Right lobe of liver (tissue), 6 donors: ENCODE results near the gene OMD. TPM values are rescaled to one million over a fixed set of nuclear protein-coding genes. Genes with fewer than 3 reads are reported as not detected.
A peak's percentile ranks its signal among the peaks of the same experiment; 100 is the strongest.

Source experiments
- ATAC-seq, 4 donors: fragments of 200-7000 bp; cut with Tn5 transposase; one replicate each; pipeline ENCODE4 v1.9.1; 2020; ENCODE audit warnings: mild to moderate bottlenecking in 4 of 4, moderate library complexity in 4 of 4
- DNase-seq, 3 donors: peaks; one replicate each; pipeline ENCODE4 v3.0.0-alpha.2; 2020
- H3K27ac ChIP-seq, 3 donors: fragments of 200-600 bp; one replicate each; pipeline ENCODE4 v1.8.0; 2022
- H3K27me3 ChIP-seq, 2 donors: fragments of 200-600 bp; one replicate each; pipeline ENCODE4 v1.8.0; 2022
- H3K36me3 ChIP-seq, 4 donors: fragments of 200-600 bp; sonication (generic) in 1 of 4; one replicate each; pipeline versions ENCODE4 v1.5.1 to v1.8.0; 2017 to 2022; ENCODE audit warnings: control low read depth in 1 of 4
- H3K4me1 ChIP-seq, 4 donors: fragments of 200-600 bp; sonication (generic) in 1 of 4; one replicate each; pipeline versions ENCODE4 v1.5.1 to v1.8.0; 2017 to 2022; ENCODE audit warnings: control low read depth in 1 of 4
- H3K4me3 ChIP-seq, 3 donors: fragments of 200-600 bp; one replicate each; pipeline ENCODE4 v1.8.0; 2022
- H3K9me3 ChIP-seq, 4 donors: fragments of 200-600 bp; sonication (generic) in 1 of 4; one replicate each; pipeline versions ENCODE4 v1.5.1 to v1.8.0; 2017 to 2022; ENCODE audit warnings: control low read depth in 1 of 4
- CTCF ChIP-seq, 4 donors: fragments of 200-600 bp in 3 of 4; fragments of 450-650 bp in 1 of 4; IDR thresholded peaks; one replicate each; pipeline versions ENCODE4 v1.5.1 to v1.8.0; 2016 to 2022; ENCODE audit warnings: antibody characterized with exemption in 4 of 4, mild to moderate bottlenecking in 2 of 4
- POLR2A ChIP-seq: fragments of 450-650 bp; IDR thresholded peaks from one replicate; pipeline ENCODE4 v1.6.1; 2017; ENCODE audit warnings: antibody characterized with exemption, mild to moderate bottlenecking
- WGBS: methylation state at CpG from one replicate; pipeline ENCODE4 v1.1.6; 2018; ENCODE audit warnings: low coverage, low lambda C conversion rate; ENCODE audit not compliant: insufficient coverage; ENCODE audit errors: missing lambda C conversion rate; 5-methylcytosine and 5-hydroxymethylcytosine counted together
- intact Hi-C, 2 donors: fragments of 100-400 bp; cut with DNase I; formaldehyde crosslinking; loops; one replicate each; pipeline versions ENCODE4 v1.11.2 to v1.14.1; 2022
- total RNA-seq, 6 experiments: library from RNA; depleted of rRNA in 2 of 6; stranded (reverse); fragments of >200 nt in 2 of 6; fragmentation: NEBNext Ultra II Directional in 3 of 6; extraction: Animal tissue kit (Norgen Biotek cat#: 25700) in 3 of 6; gene quantifications; one replicate each; pipeline versions ENCODE4 v1.1.0 to v1.2.4, GENCODE V29; 2016 to 2023
- donor health status: DM: no; HTN: yes; CAD: no.
- donor health status: DM: no; HTN: no; CAD: no.
- donor health status: DM: no; HTN: no; CAD: no.
- donor health status: DM: no; HTN: yes; CAD: no.
- donor health status: DM: no; HTN: yes; CAD: no.

OMD gene
- total RNA-seq, 6 experiments from 2014 or later, result 0.11 to 2.0 (median 0.56) TPM; not detected in 1

GRCh38 chr9:92463984-92464383 lies 39.7 kb upstream of the OMD start:
- Histone ChIP-seq H3K27me3 (no peaks in the 10 kb centered on the region), H3K36me3 (no peaks in the 10 kb centered on the region), H3K27ac (no peak overlapping the region), H3K9me3 (no peaks in the 10 kb centered on the region), H3K4me3 (no peak overlapping the region), H3K4me1 (no peaks in the 10 kb centered on the region)
- no peak for DNase-seq
- ATAC-seq, result peak in 1 of 4 donors; percentile 36
- intact Hi-C loops, result no loop called here
- WGBS, result 60% methylated on average over 2 of the region's 3 CpGs
- TF ChIP-seq CTCF (IDR thresholded peaks at IDR 0.05), result no peak
- no peak for TF ChIP-seq POLR2A

- intact Hi-C loops, result no loop called here
- Histone ChIP-seq H3K4me3 (no peak overlapping the region), H3K27ac (no peak overlapping the region), H3K9me3 (no peaks in the 10 kb centered on the region), H3K4me1 (no peaks in the 10 kb centered on the region), H3K36me3 (no peaks in the 10 kb centered on the region), H3K27me3 (no peaks in the 10 kb centered on the region)
- DNase-seq, result no peak
- no peak for ATAC-seq
- no peak for TF ChIP-seq CTCF (IDR thresholded peaks at IDR 0.05)
- TF ChIP-seq POLR2A, result no peak
Measured at GRCh38 chr9:92463387-92463786, 39.1 kb upstream of the OMD start.

GRCh38 chr9:92457576-92457975 lies 33.3 kb upstream of the OMD start:
- ATAC-seq, result no peak
- intact Hi-C loops, result no loop called here
- DNase-seq, result no peak
- no peak overlapping the region for H3K27ac ChIP-seq
- 94% methylated on average over 4 of the region's 4 CpGs for WGBS
- H3K27me3 ChIP-seq, result no peaks in the 10 kb centered on the region
- no peak overlapping the region for H3K4me3 ChIP-seq
- TF ChIP-seq CTCF (IDR thresholded peaks at IDR 0.05) (no peak), POLR2A (no peak)
- H3K36me3 ChIP-seq, result no peaks in the 10 kb centered on the region
- H3K4me1 ChIP-seq, result no peaks in the 10 kb centered on the region
- no peaks in the 10 kb centered on the region for H3K9me3 ChIP-seq

GRCh38 chr9:92455217-92455616 lies 30.9 kb upstream of the OMD start:
- Histone ChIP-seq H3K4me3 (no peak overlapping the region), H3K4me1 (no peaks in the 10 kb centered on the region), H3K9me3 (no peaks in the 10 kb centered on the region), H3K36me3 (no peaks in the 10 kb centered on the region), H3K27me3 (no peaks in the 10 kb centered on the region), H3K27ac (no peak overlapping the region)
- 83% methylated on average over 3 of the region's 3 CpGs for WGBS
- peak in 3 of 4 donors; percentile 16 to 43 (median 35) for ATAC-seq
- DNase-seq, result no peak
- intact Hi-C loops, result no loop called here
- TF ChIP-seq CTCF (IDR thresholded peaks at IDR 0.05) (peak in 2 of 4 donors; percentile 28 to 30), POLR2A (no peak)

- no peak for ATAC-seq
- H3K27ac ChIP-seq, result no peak overlapping the region
- no peak overlapping the region for H3K4me3 ChIP-seq
- no peaks in the 10 kb centered on the region for H3K9me3 ChIP-seq
- H3K36me3 ChIP-seq, result no peaks in the 10 kb centered on the region
- DNase-seq, result no peak
- TF ChIP-seq CTCF (IDR thresholded peaks at IDR 0.05) (no peak), POLR2A (no peak)
- no peaks in the 10 kb centered on the region for H3K4me1 ChIP-seq
- no peaks in the 10 kb centered on the region for H3K27me3 ChIP-seq
- intact Hi-C loops, result loop anchor here in 1 of 2 donors (10.0 kb wide), 1 partner anchor 302 kb away; no protein-coding TSS in a partner anchor
Measured at GRCh38 chr9:92446536-92446935, 22.3 kb upstream of the OMD start.
